Spleen (tissue), 11 donors: ENCODE measurements around the gene SLC9B2. TPM values are rescaled to one million over a fixed set of nuclear protein-coding genes. Genes with fewer than 3 reads are reported as not detected.

Source experiments
- DNase-seq: peaks from one replicate; pipeline ENCODE4 v3.0.0-alpha.2; 2020
- H3K27ac ChIP-seq, 8 donors: fragments of 200-600 bp; sonication (generic) in 7 of 8; 1 replicate in 4 of 8; 2 replicates in 4 of 8; pipeline versions ENCODE4 v1.5.0 to v1.8.0; 2016 to 2021; ENCODE audit warnings: inconsistent platforms in 4 of 8, mild to moderate bottlenecking in 4 of 8, moderate library complexity in 1 of 8
- H3K27me3 ChIP-seq, 7 donors: fragments of 200-600 bp; sonication (generic) in 6 of 7; replicated peaks in 1 of 7; 1 replicate in 4 of 7; 2 replicates in 3 of 7; pipeline versions ENCODE4 v1.5.0 to v1.8.0; 2016 to 2021; ENCODE audit warnings: inconsistent platforms in 3 of 7, mild to moderate bottlenecking in 1 of 7
- H3K36me3 ChIP-seq, 6 donors: fragments of 200-600 bp; sonication (generic) in 5 of 6; 1 replicate in 4 of 6; 2 replicates in 2 of 6; pipeline versions ENCODE4 v1.5.0 to v1.8.0; 2016 to 2021; ENCODE audit warnings: inconsistent platforms in 2 of 6
- H3K4me1 ChIP-seq, 6 donors: fragments of 200-600 bp; sonication (generic) in 5 of 6; 1 replicate in 3 of 6; 2 replicates in 3 of 6; pipeline versions ENCODE4 v1.5.0 to v1.8.0; 2016 to 2021; ENCODE audit warnings: inconsistent platforms in 3 of 6
- H3K4me3 ChIP-seq, 8 donors: fragments of 200-600 bp; sonication (generic) in 7 of 8; 1 replicate in 4 of 8; 2 replicates in 4 of 8; pipeline versions ENCODE4 v1.5.0 to v1.8.0; 2016 to 2021; ENCODE audit warnings: inconsistent platforms in 4 of 8, mild to moderate bottlenecking in 4 of 8, moderate library complexity in 2 of 8
- H3K9me3 ChIP-seq, 8 donors: fragments of 200-600 bp; sonication (generic) in 7 of 8; 1 replicate in 4 of 8; 2 replicates in 4 of 8; pipeline versions ENCODE4 v1.5.0 to v1.8.0; 2016 to 2021; ENCODE audit warnings: inconsistent platforms in 4 of 8
- CTCF ChIP-seq, 11 experiments: fragments of 200-600 bp in 7 of 11; fragments of 450-650 bp in 4 of 11; sonication (generic) in 4 of 11; IDR thresholded peaks in 8 of 11; conservative IDR thresholded peaks in 3 of 11; 1 replicate in 7 of 11; 2 replicates in 4 of 11; pipeline versions ENCODE4 v1.4.0 to v1.8.0; 2016 to 2021; ENCODE audit warnings: antibody characterized with exemption in 11 of 11, inconsistent platforms in 4 of 11, mild to moderate bottlenecking in 1 of 11
- POLR2A ChIP-seq, 3 donors: fragments of 450-650 bp; IDR thresholded peaks; one replicate each; pipeline ENCODE4 v1.5.1; 2017; ENCODE audit warnings: antibody characterized with exemption in 3 of 3, mild to moderate bottlenecking in 1 of 3
- POLR2AphosphoS5 ChIP-seq, 3 donors: sonication (generic); formaldehyde crosslinking; IDR thresholded peaks; one replicate each; pipeline ENCODE4 v1.5.1; 2017; ENCODE audit warnings: antibody characterized with exemption in 3 of 3
- WGBS, 5 donors: extraction: QIAGEN DNeasy Blood & Tissue Kit in 3 of 5; methylation state at CpG; one replicate each; pipeline versions ENCODE4 v1.1.5 to v1.1.7; 2013 to 2018; 5-methylcytosine and 5-hydroxymethylcytosine counted together
- intact Hi-C: fragments of 100-400 bp; cut with DNase I; formaldehyde crosslinking; loops from one replicate; pipeline ENCODE4 v1.15.0; 2023; ENCODE audit warnings: low total_unique reads
- polyA plus RNA-seq, 3 donors: library from polyadenylated mRNA; stranded (reverse); fragments of 200-250 nt; gene quantifications; one replicate each; pipeline ENCODE4 v1.2.1, GENCODE V29; 2013
- total RNA-seq, 7 donors: library from RNA; depleted of rRNA in 3 of 7; stranded (reverse); fragments of >200 nt in 3 of 7; fragmentation: NEBNext Ultra II Directional in 4 of 7; extraction: Animal tissue kit (Norgen Biotek cat#: 25700) in 4 of 7; gene quantifications; one replicate each; pipeline versions ENCODE4 v1.1.0 to v1.2.1, GENCODE V29; 2016 to 2021
- donor health status: healthy with polysubstance abuse.
- donor health status: DM: no; HTN: no; CAD: no; lungs with moderate emphysema.
- donor health status: DM: no; HTN: no; CAD: no.
- donor health status: Bipolar disorder and iron deficiency.
- donor health status: healthy.
- donor health status: DM: no; HTN: no; CAD: no.
- donor health status: DM: yes; HTN: yes; CAD: no.

SLC9B2 gene
- total and polyA plus RNA-seq, 10 donors, result 6.4 to 17.0 (median 12.5) TPM

GRCh38 chr4:103060453-103061148 lies 16.0 kb downstream of the SLC9B2 start:
- no peak for DNase-seq
- 96 to 100% (median 99%) methylated on average over 2 of the region's 2 CpGs for WGBS, 5 donors
- H3K27ac ChIP-seq, result no peak overlapping the region
- no peak overlapping the region for H3K4me3 ChIP-seq
- H3K9me3 ChIP-seq, result no peaks in the 10 kb centered on the region
- TF ChIP-seq CTCF (IDR thresholded peaks at IDR 0.05 in 8 of 11, conservative IDR thresholded peaks at IDR 0.05 in 3 of 11), result no peak
- TF ChIP-seq POLR2A (IDR thresholded peaks at IDR 0.05), result no peak
- no peak for TF ChIP-seq POLR2AphosphoS5 (IDR thresholded peaks at IDR 0.05)
- no peaks in the 10 kb centered on the region for H3K27me3 ChIP-seq
- intact Hi-C loops, result no loop called here
- peaks cover 0 to 27% (median 2%) of the 10 kb centered on the region in 6 donors for H3K36me3 ChIP-seq
- H3K4me1 ChIP-seq, result no peaks in the 10 kb centered on the region

- no peak for DNase-seq
- no peak for TF ChIP-seq POLR2AphosphoS5 (IDR thresholded peaks at IDR 0.05)
- TF ChIP-seq POLR2A (IDR thresholded peaks at IDR 0.05), result no peak
- TF ChIP-seq CTCF (IDR thresholded peaks at IDR 0.05 in 8 of 11, conservative IDR thresholded peaks at IDR 0.05 in 3 of 11), result no peak
- no peaks in the 10 kb centered on the region for H3K27me3 ChIP-seq
- H3K27ac ChIP-seq, result no peak overlapping the region
- WGBS, 5 donors, result 88 to 98% (median 97%) methylated on average over 3 of the region's 3 CpGs
- intact Hi-C loops, result no loop called here
- H3K36me3 ChIP-seq, result peaks cover 0 to 12% (median 8%) of the 10 kb centered on the region in 6 donors
- H3K9me3 ChIP-seq, result no peaks in the 10 kb centered on the region
- no peak overlapping the region for H3K4me3 ChIP-seq
- H3K4me1 ChIP-seq, result no peaks in the 10 kb centered on the region
Observed at GRCh38 chr4:103054030-103054429, 22.5 kb downstream of the SLC9B2 start.

GRCh38 chr4:103052779-103053178 lies 23.8 kb downstream of the SLC9B2 start:
- intact Hi-C loops, result no loop called here
- Histone ChIP-seq H3K4me1 (no peaks in the 10 kb centered on the region), H3K27me3 (no peaks in the 10 kb centered on the region), H3K4me3 (no peak overlapping the region), H3K36me3 (peaks cover 0 to 25% (median 13%) of the 10 kb centered on the region in 6 donors), H3K27ac (no peak overlapping the region), H3K9me3 (no peaks in the 10 kb centered on the region)
- TF ChIP-seq POLR2AphosphoS5 (IDR thresholded peaks at IDR 0.05), result no peak
- no peak for TF ChIP-seq CTCF (IDR thresholded peaks at IDR 0.05 in 8 of 11, conservative IDR thresholded peaks at IDR 0.05 in 3 of 11)
- TF ChIP-seq POLR2A (IDR thresholded peaks at IDR 0.05), result no peak
- DNase-seq, result no peak
- 84 to 97% (median 89%) methylated on average over 3 of the region's 3 CpGs for WGBS, 5 donors

GRCh38 chr4:103052145-103052544 lies 24.4 kb downstream of the SLC9B2 start:
- TF ChIP-seq POLR2A (IDR thresholded peaks at IDR 0.05) (no peak), CTCF (IDR thresholded peaks at IDR 0.05 in 8 of 11, conservative IDR thresholded peaks at IDR 0.05 in 3 of 11) (no peak), POLR2AphosphoS5 (IDR thresholded peaks at IDR 0.05) (no peak)

More at GRCh38 chr4:103052145-103052544, 24.4 kb downstream of the SLC9B2 start:
- Histone ChIP-seq H3K4me1 (no peaks in the 10 kb centered on the region), H3K27me3 (no peaks in the 10 kb centered on the region), H3K36me3 (peaks cover 0 to 27% (median 13%) of the 10 kb centered on the region in 6 donors), H3K4me3 (no peak overlapping the region), H3K27ac (no peak overlapping the region), H3K9me3 (no peaks in the 10 kb centered on the region)
- no peak for DNase-seq
- 97 to 100% (median 100%) methylated on average over 3 of the region's 3 CpGs for WGBS, 5 donors
- intact Hi-C loops, result no loop called here
